Activated T-cell treated with anti-CD3 and anti-CD28 coated beads, Interleukin-2, amount 50 U/mL, for 4 hours (primary cell): ENCODE measurements around the gene ALDH16A1. TPM values are rescaled to one million over a fixed set of nuclear protein-coding genes. Genes with fewer than 3 reads are reported as not detected.

Experiments used
- ATAC-seq, 2 donors: fragments of 200-7000 bp; cut with Tn5 transposase; one replicate each; pipeline ENCODE4 v1.10.0; 2021
- DNase-seq: peaks from one replicate; pipeline ENCODE4 v3.0.0-alpha.2; 2020
- H3K27me3 Mint-ChIP-seq: one replicate; pipeline ENCODE4 v1.8.0; 2021; ENCODE audit warnings: low read depth, mixed read lengths
- H3K36me3 Mint-ChIP-seq: one replicate; pipeline ENCODE4 v1.8.0; 2022; ENCODE audit warnings: mixed read lengths; ENCODE audit not compliant: insufficient read depth
- H3K4me1 Mint-ChIP-seq: one replicate; pipeline ENCODE4 v1.8.0; 2021; ENCODE audit warnings: low read depth, mixed read lengths
- H3K4me3 Mint-ChIP-seq: one replicate; pipeline ENCODE4 v1.8.0; 2021; ENCODE audit warnings: mild to moderate bottlenecking, moderate library complexity, mixed read lengths
- H3K9me3 Mint-ChIP-seq: one replicate; pipeline ENCODE4 v1.8.0; 2021; ENCODE audit warnings: mixed read lengths
- total RNA-seq, 3 donors: library from RNA; stranded (reverse); gene quantifications; one replicate each; pipeline ENCODE4 v1.2.1, GENCODE V29; 2021

Gene ALDH16A1
- total RNA-seq, 3 donors from 2014 or later, result 35.4 to 42.9 (median 35.8) TPM

- H3K27me3 Mint-ChIP-seq, result no peaks in the 10 kb centered on the region
- H3K4me3 Mint-ChIP-seq, result peak within 1 kb of the TSS; percentile 83
- H3K4me1 Mint-ChIP-seq, result peaks cover 54% of the 10 kb centered on the region
- ATAC-seq (peak; percentile 57 to 68), DNase-seq (peak; percentile 87)
- H3K36me3 Mint-ChIP-seq, result peaks cover 6% of the 10 kb centered on the region
- H3K9me3 Mint-ChIP-seq, result no peaks in the 10 kb centered on the region
These were observed 21.0 kb downstream of the ALDH16A1 start, which contains the start of gene FLT3LG for GRCh38 chr19:49473868-49474541. FLT3LG (plus strand) TSS chr19:49474215; CDS start chr19:49474640, 425 bp downstream.

- H3K4me3 Mint-ChIP-seq, result peak overlapping the region; percentile 83
- H3K9me3 Mint-ChIP-seq, result no peaks in the 10 kb centered on the region
- peaks cover 50% of the 10 kb centered on the region for H3K4me1 Mint-ChIP-seq
- no peaks in the 10 kb centered on the region for H3K27me3 Mint-ChIP-seq
- DNase-seq, result no peak
- peaks cover 6% of the 10 kb centered on the region for H3K36me3 Mint-ChIP-seq
- ATAC-seq, result no peak
These were observed 21.5 kb downstream of the ALDH16A1 start for GRCh38 chr19:49474542-49474924.

- H3K27me3 Mint-ChIP-seq, result no peaks in the 10 kb centered on the region
- ATAC-seq (no peak), DNase-seq (no peak)
- peaks cover 46% of the 10 kb centered on the region for H3K4me1 Mint-ChIP-seq
- H3K36me3 Mint-ChIP-seq, result peaks cover 6% of the 10 kb centered on the region
- no peaks in the 10 kb centered on the region for H3K9me3 Mint-ChIP-seq
- peak overlapping the region; percentile 83 for H3K4me3 Mint-ChIP-seq
These were observed 22.3 kb downstream of the ALDH16A1 start for GRCh38 chr19:49475191-49475917.

GRCh38 chr19:49475995-49476880, 23.2 kb downstream of the ALDH16A1 start:
- DNase-seq, result peak; percentile 58
- Mint-ChIP-seq H3K4me1 (peaks cover 40% of the 10 kb centered on the region), H3K9me3 (no peaks in the 10 kb centered on the region), H3K36me3 (peaks cover 6% of the 10 kb centered on the region), H3K4me3 (peak overlapping the region; percentile 83), H3K27me3 (no peaks in the 10 kb centered on the region)
- ATAC-seq, result peak; percentile 69 to 74

- no peak overlapping the region for H3K4me3 Mint-ChIP-seq
- no peaks in the 10 kb centered on the region for H3K27me3 Mint-ChIP-seq
- peaks cover 11% of the 10 kb centered on the region for H3K36me3 Mint-ChIP-seq
- no peaks in the 10 kb centered on the region for H3K9me3 Mint-ChIP-seq
- H3K4me1 Mint-ChIP-seq, result peaks cover 25% of the 10 kb centered on the region
- ATAC-seq (no peak), DNase-seq (no peak)
These were observed 27.1 kb downstream of the ALDH16A1 start for GRCh38 chr19:49479975-49480628.

- Mint-ChIP-seq H3K36me3 (peaks cover 16% of the 10 kb centered on the region), H3K4me3 (no peak overlapping the region), H3K4me1 (peaks cover 18% of the 10 kb centered on the region), H3K9me3 (no peaks in the 10 kb centered on the region), H3K27me3 (no peaks in the 10 kb centered on the region)
- ATAC-seq (no peak), DNase-seq (no peak)
These were observed 28.1 kb downstream of the ALDH16A1 start for GRCh38 chr19:49481020-49481683.

- Mint-ChIP-seq H3K36me3 (peaks cover 47% of the 10 kb centered on the region), H3K4me1 (peaks cover 20% of the 10 kb centered on the region), H3K4me3 (peak overlapping the region; percentile 12), H3K27me3 (no peaks in the 10 kb centered on the region), H3K9me3 (no peaks in the 10 kb centered on the region)
- no peak for ATAC-seq
- DNase-seq, result no peak
These were observed 33.2 kb downstream of the ALDH16A1 start for GRCh38 chr19:49486232-49486631.

GRCh38 chr19:49486710-49487276, 33.8 kb downstream of the ALDH16A1 start:
- Mint-ChIP-seq H3K27me3 (no peaks in the 10 kb centered on the region), H3K36me3 (peaks cover 52% of the 10 kb centered on the region), H3K4me3 (peak overlapping the region; percentile 97), H3K4me1 (peaks cover 22% of the 10 kb centered on the region), H3K9me3 (no peaks in the 10 kb centered on the region)
- ATAC-seq, result no peak
- no peak for DNase-seq

- H3K4me3 Mint-ChIP-seq, result peak within 1 kb of the TSS; percentile 97
- peaks cover 26% of the 10 kb centered on the region for H3K4me1 Mint-ChIP-seq
- DNase-seq, result peak; percentile 100
- H3K9me3 Mint-ChIP-seq, result no peaks in the 10 kb centered on the region
- peaks cover 56% of the 10 kb centered on the region for H3K36me3 Mint-ChIP-seq
- ATAC-seq, result peak; percentile 82 to 86
- H3K27me3 Mint-ChIP-seq, result no peaks in the 10 kb centered on the region
These were observed 34.4 kb downstream of the ALDH16A1 start, which contains the start of gene RPL13A for GRCh38 chr19:49487277-49488045. RPL13A (plus strand) TSS chr19:49487608; CDS start chr19:49487630, 22 bp downstream.

GRCh38 chr19:49488046-49488862, 35.2 kb downstream of the ALDH16A1 start:
- Mint-ChIP-seq H3K27me3 (no peaks in the 10 kb centered on the region), H3K4me1 (peaks cover 34% of the 10 kb centered on the region), H3K4me3 (peak overlapping the region; percentile 97), H3K9me3 (no peaks in the 10 kb centered on the region), H3K36me3 (peaks cover 60% of the 10 kb centered on the region)
- ATAC-seq, result no peak
- DNase-seq, result no peak

GRCh38 chr19:49488863-49489537, 36.0 kb downstream of the ALDH16A1 start:
- peaks cover 37% of the 10 kb centered on the region for H3K4me1 Mint-ChIP-seq
- peaks cover 60% of the 10 kb centered on the region for H3K36me3 Mint-ChIP-seq
- H3K4me3 Mint-ChIP-seq, result peak overlapping the region; percentile 97
- ATAC-seq, result no peak
- DNase-seq, result no peak
- no peaks in the 10 kb centered on the region for H3K9me3 Mint-ChIP-seq
- no peaks in the 10 kb centered on the region for H3K27me3 Mint-ChIP-seq
